Adrenal gland (tissue), 5 donors: ENCODE data around the gene MAGEF1.

Experiments
- CTCF ChIP-seq, 6 experiments: fragments of 450-650 bp in 4 of 6; fragments of 200-600 bp in 2 of 6; sonication (generic) in 1 of 6; IDR thresholded peaks; 1 replicate in 5 of 6; 2 replicates in 1 of 6; pipeline versions ENCODE4 v1.5.1 to v1.8.0; 2016 to 2021; ENCODE audit warnings: antibody characterized with exemption in 6 of 6, mild to moderate bottlenecking in 2 of 6, moderate library complexity in 1 of 6
- POLR2A ChIP-seq, 2 donors: fragments of 450-650 bp; IDR thresholded peaks; one replicate each; pipeline ENCODE4 v1.6.1; 2017; ENCODE audit warnings: antibody characterized with exemption in 2 of 2, mild to moderate bottlenecking in 2 of 2, moderate library complexity in 1 of 2
- donor health status: DM: no; HTN: no; CAD: no.

GRCh38 chr3:184740509-184741258, 28.8 kb upstream of the MAGEF1 start:
- TF ChIP-seq CTCF (IDR thresholded peaks at IDR 0.05) (no peak), POLR2A (IDR thresholded peaks at IDR 0.05) (no peak)
